K562 (cell line): ENCODE measurements around the gene NTPCR.

Experiments used
- GATA2 ChIP-seq: sonication (generic); formaldehyde crosslinking; IDR thresholded peaks from 2 replicates; pipeline ENCODE4 v1.4.0; 2020; ENCODE audit warnings: mild to moderate bottlenecking, missing genetic modification reagents
- HNRNPK ChIP-seq: fragments of 200-400 bp; formaldehyde crosslinking; IDR thresholded peaks from one replicate; pipeline ENCODE4 v1.6.1; 2018; ENCODE audit warnings: mild to moderate bottlenecking, low read depth, low read length; ENCODE audit not compliant: poor library complexity, severe bottlenecking
- MTA1 ChIP-seq: fragments of 450-650 bp; IDR thresholded peaks from 2 replicates; pipeline ENCODE4 v1.6.1; 2017; ENCODE audit warnings: borderline replicate concordance
- MYC ChIP-seq, 2 experiments: fragments of 250-450 bp in 1 of 2; sonication (Bioruptor Pico) in 1 of 2; IDR thresholded peaks; 2 replicates each; pipeline versions ENCODE4 v1.5.1 to v1.6.1; 2012 to 2021; ENCODE audit warnings: low read depth in 2 of 2, borderline replicate concordance in 1 of 2, improper control_type of control experiment in 1 of 2, low read length in 1 of 2, mild to moderate bottlenecking in 1 of 2, moderate library complexity in 1 of 2
- MYNN ChIP-seq, 2 experiments: sonication (generic); formaldehyde crosslinking in 1 of 2; IDR thresholded peaks; 2 replicates each; pipeline versions ENCODE4 v1.5.0 to v1.6.1; 2016 to 2020; ENCODE audit warnings: antibody characterized with exemption in 1 of 2, missing genetic modification reagents in 1 of 2
- NCOR1 ChIP-seq: fragments of 450-650 bp; IDR thresholded peaks from 2 replicates; pipeline ENCODE4 v1.6.1; 2016; ENCODE audit warnings: mild to moderate bottlenecking, moderate library complexity
- PATZ1 ChIP-seq: fragments of 250-450 bp; sonication (Bioruptor Pico); IDR thresholded peaks from 2 replicates; pipeline ENCODE4 v1.5.0; 2020; ENCODE audit warnings: mild to moderate bottlenecking, borderline replicate concordance
- POLR2AphosphoS5 ChIP-seq: IDR thresholded peaks from 2 replicates; pipeline ENCODE4 v1.6.1; 2011; ENCODE audit warnings: mild to moderate bottlenecking, low read depth, low read length, moderate library complexity; ENCODE audit not compliant: control insufficient read depth, insufficient read depth
- SP1 ChIP-seq: sonication (generic); formaldehyde crosslinking; IDR thresholded peaks from 2 replicates; pipeline ENCODE4 v1.8.1; 2022; ENCODE audit warnings: mild to moderate bottlenecking, missing genetic modification reagents
- ZBTB5 ChIP-seq: fragments of 450-650 bp; IDR thresholded peaks from 2 replicates; pipeline ENCODE4 v1.6.1; 2017; ENCODE audit warnings: antibody characterized with exemption
- ZBTB8A ChIP-seq: fragments of 450-650 bp; IDR thresholded peaks from 2 replicates; pipeline ENCODE4 v1.6.1; 2018; ENCODE audit warnings: mild to moderate bottlenecking, moderate library complexity; ENCODE audit not compliant: partially characterized antibody
- ZFX ChIP-seq: sonication (generic); formaldehyde crosslinking; IDR thresholded peaks from 2 replicates; pipeline ENCODE4 v1.8.0; 2022; ENCODE audit warnings: mild to moderate bottlenecking, missing genetic modification reagents, moderate library complexity
- ZNF175 ChIP-seq: fragments of 200-800 bp; sonication (Bioruptor generic); IDR thresholded peaks from 2 replicates; pipeline ENCODE4 v1.6.1; 2016; ENCODE audit warnings: low read depth, mild to moderate bottlenecking, missing genetic modification characterization, missing compliant biosample characterization

- TF ChIP-seq MTA1 = no peak
- no peak for TF ChIP-seq GATA2 (CRISPR knock-in tag)
- no peak for TF ChIP-seq POLR2AphosphoS5
- no peak for TF ChIP-seq MYC (IDR thresholded peaks at IDR 0.05; ENCODE audit: low read depth, low read length)
- TF ChIP-seq MYC (CRISPR knock-in tag; IDR thresholded peaks at IDR 0.05; ENCODE audit: borderline replicate concordance, low read depth) = no peak
- TF ChIP-seq ZBTB5 = no peak
- no peak for TF ChIP-seq HNRNPK
- no peak for TF ChIP-seq PATZ1 (CRISPR knock-in tag)
- no peak for TF ChIP-seq NCOR1
- no peak for TF ChIP-seq ZFX (CRISPR knock-in tag)
- TF ChIP-seq ZNF175 (CRISPR knock-in tag) = no peak
- TF ChIP-seq SP1 (CRISPR knock-in tag) = no peak
- TF ChIP-seq MYNN (IDR thresholded peaks at IDR 0.05) = no peak
- TF ChIP-seq MYNN (CRISPR knock-in tag; IDR thresholded peaks at IDR 0.05) = no peak
- no peak for TF ChIP-seq ZBTB8A
Measured at GRCh38 chr1:232923739-232924386, 26.5 kb upstream of the NTPCR start.
